NCI-H2107 (cell line): ENCODE measurements around the gene ENPEP.
"Not testable (repeated sequence)": the region's sequence is repeated elsewhere in the genome, so short reads cannot be mapped to it uniquely, and the experiment has no call there.

Experiments
- DNase-seq: peaks from one replicate; lab custom pipeline; 2025; lab: John Stamatoyannopoulos, UW

The ENPEP gene

GRCh38 chr4:110520886-110521285, 44.9 kb downstream of the ENPEP start:
- DNase-seq, result no peak

DNA sequence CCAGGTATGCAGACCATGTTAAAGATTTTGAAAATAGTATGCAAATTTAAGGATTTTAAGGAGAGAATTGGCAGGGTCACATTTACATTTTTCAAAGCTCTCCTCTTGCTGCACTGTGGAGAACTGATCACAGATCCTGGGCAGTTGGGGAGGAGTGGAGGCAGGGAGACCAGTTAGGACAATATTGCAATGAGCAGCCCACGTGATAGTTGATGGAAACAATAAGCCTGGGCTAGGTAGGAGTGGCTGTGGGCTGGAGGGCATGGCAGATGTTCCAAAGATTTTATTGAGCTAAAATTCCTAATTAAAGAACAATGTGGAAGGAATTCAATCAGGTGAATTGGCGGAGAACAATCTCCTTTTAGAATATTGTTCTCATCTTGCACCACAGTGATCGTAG, 50.6 kb downstream of the ENPEP start:
- DNase-seq, result no peak

DNA sequence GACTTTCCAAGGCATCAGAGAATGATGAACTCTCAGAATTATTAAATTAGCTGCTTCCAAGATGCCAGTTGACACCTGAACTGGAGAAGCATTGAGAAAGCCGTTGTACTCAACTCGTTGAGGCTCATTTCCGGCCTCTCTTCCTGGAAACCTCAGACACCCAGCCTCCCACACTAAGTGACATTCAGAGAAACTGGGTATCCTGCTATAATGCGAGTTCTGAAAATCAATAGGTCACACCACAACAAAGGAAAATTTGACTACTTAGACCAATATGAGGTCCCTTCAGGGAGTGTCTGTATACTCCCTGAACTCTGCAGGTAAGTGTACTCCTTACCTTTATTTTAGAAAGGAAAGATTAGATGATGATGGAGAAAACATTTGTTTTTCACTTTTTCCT, 51.2 kb downstream of the ENPEP start:
- DNase-seq, result no peak

DNA sequence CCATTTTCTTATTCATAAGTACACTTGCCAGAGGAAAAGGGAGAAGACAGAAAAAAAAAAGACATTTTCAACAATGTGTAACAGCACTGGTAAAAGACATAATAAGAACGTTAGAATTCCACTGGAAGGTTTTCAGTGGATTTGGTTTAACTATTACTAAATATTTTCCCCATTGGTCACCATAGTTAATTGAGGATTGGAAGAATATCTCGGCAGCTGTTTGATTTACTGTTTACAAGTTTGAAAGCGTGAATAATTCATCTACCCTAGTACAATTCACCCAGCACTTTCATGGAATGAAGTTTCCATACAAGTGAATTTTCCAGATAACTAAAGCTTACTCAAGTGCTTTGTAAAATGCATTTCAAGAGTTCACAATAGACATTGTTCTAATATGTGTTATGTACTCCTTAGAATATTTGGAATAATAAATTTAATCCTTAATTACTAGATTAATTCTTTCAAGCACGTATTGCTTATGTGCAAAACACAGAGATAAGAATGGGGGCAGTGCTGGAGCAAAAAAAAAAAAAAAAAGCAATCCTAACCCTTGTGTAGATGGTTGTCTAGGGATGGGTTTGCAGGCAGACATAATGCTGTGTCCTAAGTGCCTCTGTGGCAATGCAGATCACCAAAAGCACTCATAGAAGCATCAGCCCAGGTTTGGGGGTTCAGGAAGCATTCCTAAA, 57.1 kb downstream of the ENPEP start:
- DNase-seq, result no peak

DNA sequence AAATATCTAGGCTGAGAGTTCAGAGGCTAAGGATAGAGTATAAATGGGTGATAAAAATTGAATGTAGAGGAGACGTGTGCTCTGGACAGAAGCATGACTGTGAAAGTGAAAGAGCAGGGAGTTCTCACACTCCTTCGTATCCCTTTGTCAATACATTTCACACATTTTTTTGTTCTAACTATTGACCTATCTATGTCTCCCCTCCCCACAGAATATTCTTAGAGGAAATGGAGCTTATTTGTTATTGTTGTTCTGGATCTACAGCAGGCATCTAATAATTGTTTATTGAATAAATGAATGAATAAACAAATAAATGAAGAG, 57.6 kb downstream of the ENPEP start:
- no peak for DNase-seq

DNA sequence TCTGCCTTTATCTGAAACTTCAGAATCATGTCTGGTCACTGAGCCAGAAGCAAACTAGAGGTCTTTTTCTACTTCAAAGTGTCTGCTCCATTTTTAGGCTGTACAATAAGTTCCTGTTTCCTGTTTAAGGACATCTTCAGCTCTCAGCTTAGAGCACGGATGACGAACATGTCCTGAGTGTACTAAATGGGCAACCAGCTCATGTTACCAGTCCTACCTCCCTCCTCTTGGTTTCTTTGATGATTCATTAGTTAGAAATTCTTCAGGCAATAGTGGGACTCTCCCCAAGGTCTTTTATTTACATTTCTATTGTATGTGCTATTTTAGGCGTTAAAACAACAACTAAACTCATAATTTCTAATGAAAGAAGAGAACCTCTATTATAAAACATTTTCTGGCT, 58.0 kb downstream of the ENPEP start:
- no peak for DNase-seq

DNA sequence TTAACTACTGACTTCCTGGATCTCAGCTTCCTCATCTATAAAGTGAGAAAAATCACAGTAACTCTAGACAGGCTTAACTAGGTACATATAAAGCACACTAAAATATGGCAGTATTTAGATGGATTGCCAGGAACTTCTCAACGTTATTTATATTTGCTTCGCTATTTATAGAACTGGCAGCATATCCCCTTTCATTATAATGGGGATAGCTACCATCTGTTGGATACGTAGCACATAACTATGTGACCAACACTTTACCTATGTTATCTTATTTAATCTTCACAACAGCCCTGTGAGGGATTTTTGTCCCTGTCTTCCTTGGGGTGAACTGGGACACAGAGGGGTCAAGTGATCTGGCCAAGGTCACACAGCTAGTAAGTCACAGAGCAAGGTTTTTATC, 64.6 kb downstream of the ENPEP start:
- no peak for DNase-seq

DNA sequence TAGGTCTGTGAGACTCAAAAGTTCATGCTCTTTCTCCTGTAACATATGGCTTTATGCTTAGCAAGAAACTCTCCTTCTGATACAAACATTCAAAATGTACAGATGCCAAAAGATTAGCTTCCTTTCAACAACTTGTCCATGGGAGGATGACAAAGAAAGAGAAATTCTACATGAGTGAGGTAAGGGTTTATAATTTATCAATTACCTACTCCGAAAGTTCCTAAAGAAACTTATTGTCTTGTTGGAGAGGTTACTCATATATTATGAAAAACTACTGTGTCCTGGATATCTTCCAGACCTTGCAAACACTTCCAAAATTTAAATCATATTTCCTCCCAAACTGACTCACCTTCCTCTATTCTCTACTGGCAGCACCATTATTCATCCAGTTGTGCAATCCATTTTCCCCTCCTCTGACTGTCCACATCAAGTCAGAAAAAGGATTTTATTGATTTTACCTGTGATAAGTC, 65.1 kb downstream of the ENPEP start:
- DNase-seq, result no peak

DNA sequence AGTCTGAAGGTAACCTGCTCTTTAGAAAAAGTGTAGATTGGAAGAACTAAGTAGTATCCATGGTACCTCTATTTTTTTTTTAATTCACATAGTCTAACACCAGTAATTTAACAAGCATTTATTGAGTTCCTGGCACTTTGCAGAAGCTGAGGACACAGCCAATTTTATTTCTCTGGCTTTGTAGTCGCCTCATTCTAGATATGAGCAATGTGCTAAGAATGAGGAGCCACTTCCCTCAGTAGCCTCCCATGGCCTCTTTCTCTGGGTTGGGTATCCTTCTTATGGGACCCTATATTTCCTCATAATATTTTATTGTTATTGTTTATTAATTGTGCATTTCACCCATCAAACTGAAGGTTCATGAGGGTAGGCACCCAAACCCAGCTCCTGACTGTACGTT, 67.6 kb downstream of the ENPEP start:
- no peak for DNase-seq

DNA sequence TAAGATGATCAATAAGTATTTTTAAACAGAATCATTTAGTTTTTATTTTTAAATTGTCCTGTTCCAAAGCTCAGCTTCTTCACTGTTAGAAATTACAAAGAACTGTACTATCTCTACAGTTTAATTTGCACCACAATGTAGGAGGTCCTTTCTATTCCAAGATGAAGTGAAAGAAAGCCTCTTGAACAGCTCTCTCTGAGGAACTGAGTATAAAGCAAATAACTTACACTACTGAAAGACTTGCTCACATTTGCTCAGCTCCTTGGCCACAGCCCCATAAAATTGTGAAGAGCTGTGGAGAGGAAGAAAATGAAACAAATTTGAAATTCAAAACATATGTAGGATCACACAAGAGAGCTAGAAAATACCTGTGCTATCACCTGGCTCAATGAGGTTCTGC, 68.6 kb downstream of the ENPEP start:
- DNase-seq, result no peak

- no peak for DNase-seq
Observed at GRCh38 chr4:110550260-110550659, 74.3 kb downstream of the ENPEP start.

DNA sequence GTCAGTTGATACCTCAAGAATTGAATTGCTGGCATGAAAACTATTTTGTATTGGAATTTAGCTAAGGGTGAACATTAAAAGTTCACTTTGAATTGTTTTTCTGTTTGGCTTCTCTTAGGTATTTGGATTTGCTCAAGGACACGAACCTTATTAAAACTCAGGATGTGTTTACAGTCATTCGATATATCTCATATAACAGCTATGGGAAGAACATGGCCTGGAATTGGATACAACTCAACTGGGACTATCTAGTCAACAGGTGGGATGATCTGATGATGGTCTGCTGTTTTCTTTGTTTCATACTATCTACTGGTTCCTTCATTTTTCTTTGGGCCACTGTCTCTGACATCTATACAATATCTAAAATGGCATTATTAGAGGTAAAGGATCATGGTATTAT, 77.2 kb downstream of the ENPEP start:
- DNase-seq, result no peak

DNA sequence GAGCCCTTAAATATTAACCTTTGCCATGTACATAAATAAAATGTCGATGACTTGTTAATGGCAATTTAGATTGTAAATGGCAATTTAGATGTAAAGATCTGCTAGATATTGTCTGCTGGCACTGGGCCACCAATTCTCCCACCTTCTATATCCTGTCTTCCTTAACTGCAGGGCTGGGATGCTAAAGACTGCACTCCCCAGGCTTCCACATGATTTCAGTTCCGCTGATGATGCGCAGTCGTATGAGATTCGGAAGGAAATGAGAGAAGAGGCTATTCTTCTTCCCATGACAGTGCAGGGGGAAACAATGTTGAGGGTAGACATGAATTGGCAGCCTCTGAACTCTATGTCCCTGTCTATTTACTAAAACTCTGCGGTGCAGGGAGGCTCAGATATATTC, 91.3 kb downstream of the ENPEP start:
- DNase-seq, result no peak

- not testable (repeated sequence) for DNase-seq
Observed at GRCh38 chr4:110576696-110577095, 100.7 kb downstream of the ENPEP start.

GRCh38 chr4:110586131-110586850, 110.3 kb downstream of the ENPEP start:
- no peak for DNase-seq

GRCh38 chr4:110587666-110588285, 111.8 kb downstream of the ENPEP start:
- no peak for DNase-seq

GRCh38 chr4:110589297-110589696, 113.3 kb downstream of the ENPEP start:
- DNase-seq, result no peak

- no peak for DNase-seq
Observed at GRCh38 chr4:110595583-110595982, 119.6 kb downstream of the ENPEP start.

- DNase-seq, result no peak
Observed at GRCh38 chr4:110596431-110596830, 120.5 kb downstream of the ENPEP start.

DNA sequence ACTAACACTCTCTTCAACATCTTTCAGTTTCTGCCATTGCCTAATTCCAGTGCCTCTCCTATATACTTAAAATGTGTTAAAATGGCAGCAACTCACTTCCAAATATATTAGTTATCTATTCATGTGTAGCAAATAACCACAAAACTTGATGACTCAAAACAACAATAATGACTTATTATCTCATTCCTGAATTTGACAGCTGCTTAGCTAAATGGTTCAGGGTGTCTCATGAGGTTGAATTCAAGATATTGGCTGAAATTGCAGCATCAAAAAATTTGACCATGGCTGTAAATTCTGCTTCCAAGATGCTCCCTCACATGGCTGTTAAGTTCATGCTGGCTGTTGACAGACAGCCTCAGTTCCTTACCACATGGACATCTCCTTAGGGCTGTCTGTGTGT, 121.6 kb downstream of the ENPEP start:
- no peak for DNase-seq

GRCh38 chr4:110602061-110602460, 126.1 kb downstream of the ENPEP start:
- no peak for DNase-seq

- no peak for DNase-seq
Observed at GRCh38 chr4:110605077-110605476, 129.1 kb downstream of the ENPEP start.

- no peak for DNase-seq
Observed at GRCh38 chr4:110609044-110609750, 133.2 kb downstream of the ENPEP start.
